Activated CD4-positive, alpha-beta T cell treated with anti-CD3 and anti-CD28 coated beads, Interleukin-2, amount 10 ng/mL, durations not matched to agents 24 days and 14 days (primary cell): Measurements from ENCODE around the gene SLC25A13. TPM values are rescaled to one million over a fixed set of nuclear protein-coding genes. Genes with fewer than 3 reads are reported as not detected.
"Not testable (repeated sequence)": the region's sequence is repeated elsewhere in the genome, so short reads cannot be mapped to it uniquely, and the experiment has no call there.

Source experiments
- DNase-seq: peaks from one replicate; pipeline ENCODE4 v3.0.0; 2022
- H3K27ac Mint-ChIP-seq: one replicate; pipeline ENCODE4 v1.8.0; 2022; ENCODE audit warnings: mild to moderate bottlenecking, mixed read lengths
- H3K27me3 Mint-ChIP-seq: one replicate; pipeline ENCODE4 v1.8.0; 2022; ENCODE audit warnings: mixed read lengths
- H3K36me3 Mint-ChIP-seq: one replicate; pipeline ENCODE4 v1.8.0; 2022; ENCODE audit warnings: low read depth, mild to moderate bottlenecking, mixed read lengths
- H3K4me1 Mint-ChIP-seq: one replicate; pipeline ENCODE4 v1.8.0; 2021; ENCODE audit warnings: mixed read lengths
- H3K4me3 Mint-ChIP-seq: one replicate; pipeline ENCODE4 v1.8.0; 2022; ENCODE audit warnings: mild to moderate bottlenecking, moderate library complexity, mixed read lengths
- H3K9me3 Mint-ChIP-seq: one replicate; pipeline ENCODE4 v1.8.0; 2021; ENCODE audit warnings: mixed read lengths
- intact Hi-C: fragments of 100-400 bp; cut with micrococcal nuclease; formaldehyde crosslinking; loops from one replicate; pipeline ENCODE4 v1.15.1; 2023
- total RNA-seq: library from RNA; stranded (reverse); gene quantifications from 2 replicates; pipeline ENCODE4 v1.2.3, GENCODE V29; 2022

SLC25A13 gene
- total RNA-seq, 1 donor from 2014 or later: 26.3 TPM

GRCh38 chr7:96183163-96183670 is 138.7 kb downstream of the SLC25A13 start:
- intact Hi-C loops: no loop called here
- no peak overlapping the region for H3K4me3 Mint-ChIP-seq
- DNase-seq: no peak
- no peaks in the 10 kb centered on the region for H3K4me1 Mint-ChIP-seq
- H3K9me3 Mint-ChIP-seq: no peaks in the 10 kb centered on the region
- H3K27ac Mint-ChIP-seq: no peak overlapping the region
- H3K27me3 Mint-ChIP-seq: no peaks in the 10 kb centered on the region
- peaks cover 10% of the 10 kb centered on the region for H3K36me3 Mint-ChIP-seq

GRCh38 chr7:96182424-96183158 is 139.3 kb downstream of the SLC25A13 start:
- H3K36me3 Mint-ChIP-seq: peaks cover 10% of the 10 kb centered on the region
- no peak for DNase-seq
- no peak overlapping the region for H3K4me3 Mint-ChIP-seq
- H3K27me3 Mint-ChIP-seq: no peaks in the 10 kb centered on the region
- no peak overlapping the region for H3K27ac Mint-ChIP-seq
- H3K9me3 Mint-ChIP-seq: no peaks in the 10 kb centered on the region
- intact Hi-C loops: no loop called here
- no peaks in the 10 kb centered on the region for H3K4me1 Mint-ChIP-seq

- Mint-ChIP-seq H3K27me3 (no peaks in the 10 kb centered on the region), H3K4me3 (no peak overlapping the region), H3K4me1 (no peaks in the 10 kb centered on the region), H3K9me3 (no peaks in the 10 kb centered on the region), H3K27ac (no peak overlapping the region), H3K36me3 (peaks cover 8% of the 10 kb centered on the region)
- DNase-seq: no peak
- intact Hi-C loops: no loop called here
Observed at GRCh38 chr7:96181174-96181573, 140.7 kb downstream of the SLC25A13 start.

GRCh38 chr7:96179837-96180236 is 142.1 kb downstream of the SLC25A13 start:
- intact Hi-C loops: no loop called here
- H3K27me3 Mint-ChIP-seq: no peaks in the 10 kb centered on the region
- H3K36me3 Mint-ChIP-seq: peaks cover 7% of the 10 kb centered on the region
- no peak for DNase-seq
- no peak overlapping the region for H3K27ac Mint-ChIP-seq
- no peaks in the 10 kb centered on the region for H3K4me1 Mint-ChIP-seq
- no peaks in the 10 kb centered on the region for H3K9me3 Mint-ChIP-seq
- no peak overlapping the region for H3K4me3 Mint-ChIP-seq

- no peak overlapping the region for H3K4me3 Mint-ChIP-seq
- no peak for DNase-seq
- intact Hi-C loops: no loop called here
- H3K27ac Mint-ChIP-seq: no peak overlapping the region
- no peaks in the 10 kb centered on the region for H3K4me1 Mint-ChIP-seq
- peaks cover 4% of the 10 kb centered on the region for H3K36me3 Mint-ChIP-seq
- H3K9me3 Mint-ChIP-seq: no peaks in the 10 kb centered on the region
- no peaks in the 10 kb centered on the region for H3K27me3 Mint-ChIP-seq
Observed at GRCh38 chr7:96179341-96179740, 142.6 kb downstream of the SLC25A13 start.

- intact Hi-C loops: no loop called here
- Mint-ChIP-seq H3K9me3 (no peaks in the 10 kb centered on the region), H3K4me3 (no peak overlapping the region)
Observed at GRCh38 chr7:96178581-96178980, 143.3 kb downstream of the SLC25A13 start.

GRCh38 chr7:96177353-96177752 is 144.5 kb downstream of the SLC25A13 start:
- H3K4me1 Mint-ChIP-seq: no peaks in the 10 kb centered on the region
- no peak for DNase-seq
- H3K27ac Mint-ChIP-seq: no peak overlapping the region
- H3K9me3 Mint-ChIP-seq: no peaks in the 10 kb centered on the region
- intact Hi-C loops: no loop called here
- H3K36me3 Mint-ChIP-seq: no peaks in the 10 kb centered on the region
- H3K4me3 Mint-ChIP-seq: no peak overlapping the region
- H3K27me3 Mint-ChIP-seq: no peaks in the 10 kb centered on the region

More at GRCh38 chr7:96178581-96178980, 143.3 kb downstream of the SLC25A13 start:
- DNase-seq: no peak
- Mint-ChIP-seq H3K27ac (no peak overlapping the region), H3K4me1 (no peaks in the 10 kb centered on the region), H3K27me3 (no peaks in the 10 kb centered on the region), H3K36me3 (peaks cover 2% of the 10 kb centered on the region)

GRCh38 chr7:96174812-96175211 is 147.1 kb downstream of the SLC25A13 start:
- DNase-seq: no peak

GRCh38 chr7:96173781-96174180 is 148.1 kb downstream of the SLC25A13 start:
- intact Hi-C loops: no loop called here
- Mint-ChIP-seq H3K9me3 (no peaks in the 10 kb centered on the region), H3K36me3 (peaks cover 3% of the 10 kb centered on the region), H3K4me1 (no peaks in the 10 kb centered on the region), H3K27me3 (no peaks in the 10 kb centered on the region), H3K27ac (no peak overlapping the region), H3K4me3 (no peak overlapping the region)
- no peak for DNase-seq

More at GRCh38 chr7:96174812-96175211, 147.1 kb downstream of the SLC25A13 start:
- Mint-ChIP-seq H3K4me3 (no peak overlapping the region), H3K27me3 (no peaks in the 10 kb centered on the region), H3K9me3 (no peaks in the 10 kb centered on the region), H3K4me1 (no peaks in the 10 kb centered on the region), H3K27ac (no peak overlapping the region), H3K36me3 (no peaks in the 10 kb centered on the region)
- intact Hi-C loops: no loop called here

- no peak for DNase-seq
- H3K27me3 Mint-ChIP-seq: no peaks in the 10 kb centered on the region
- no peaks in the 10 kb centered on the region for H3K4me1 Mint-ChIP-seq
- intact Hi-C loops: no loop called here
- no peak overlapping the region for H3K27ac Mint-ChIP-seq
- no peaks in the 10 kb centered on the region for H3K9me3 Mint-ChIP-seq
- H3K4me3 Mint-ChIP-seq: no peak overlapping the region
- peaks cover 10% of the 10 kb centered on the region for H3K36me3 Mint-ChIP-seq
Observed at GRCh38 chr7:96169439-96169838, 152.5 kb downstream of the SLC25A13 start.

- intact Hi-C loops: no loop called here
- Mint-ChIP-seq H3K9me3 (no peaks in the 10 kb centered on the region), H3K27me3 (no peaks in the 10 kb centered on the region), H3K36me3 (peaks cover 10% of the 10 kb centered on the region), H3K4me1 (no peaks in the 10 kb centered on the region), H3K4me3 (no peak overlapping the region), H3K27ac (no peak overlapping the region)
- no peak for DNase-seq
Observed at GRCh38 chr7:96167424-96167823, 154.5 kb downstream of the SLC25A13 start.

- Mint-ChIP-seq H3K27me3 (no peaks in the 10 kb centered on the region), H3K36me3 (peaks cover 7% of the 10 kb centered on the region), H3K9me3 (peaks cover 4% of the 10 kb centered on the region), H3K4me3 (no peak overlapping the region), H3K4me1 (no peaks in the 10 kb centered on the region), H3K27ac (no peak overlapping the region)
- DNase-seq: no peak
- intact Hi-C loops: no loop called here
Observed at GRCh38 chr7:96161897-96162296, 160.0 kb downstream of the SLC25A13 start.

GRCh38 chr7:96157856-96158255 is 164.0 kb downstream of the SLC25A13 start:
- H3K4me1 Mint-ChIP-seq: no peaks in the 10 kb centered on the region
- peaks cover 5% of the 10 kb centered on the region for H3K36me3 Mint-ChIP-seq
- H3K27me3 Mint-ChIP-seq: no peaks in the 10 kb centered on the region
- H3K9me3 Mint-ChIP-seq: peaks cover 4% of the 10 kb centered on the region
- intact Hi-C loops: no loop called here
- H3K27ac Mint-ChIP-seq: no peak overlapping the region
- no peak for DNase-seq
- no peak overlapping the region for H3K4me3 Mint-ChIP-seq

- intact Hi-C loops, H3K4me3 Mint-ChIP-seq, DNase-seq, H3K4me1 Mint-ChIP-seq, H3K27me3 Mint-ChIP-seq, H3K27ac Mint-ChIP-seq, H3K9me3 Mint-ChIP-seq, H3K36me3 Mint-ChIP-seq: not testable (repeated sequence)
Observed at GRCh38 chr7:96154506-96154905, 167.4 kb downstream of the SLC25A13 start.

GRCh38 chr7:96152706-96153105 is 169.2 kb downstream of the SLC25A13 start:
- Mint-ChIP-seq H3K36me3 (no peaks in the 10 kb centered on the region), H3K4me3 (no peak overlapping the region), H3K4me1 (no peaks in the 10 kb centered on the region), H3K27me3 (no peaks in the 10 kb centered on the region), H3K27ac (no peak overlapping the region), H3K9me3 (no peaks in the 10 kb centered on the region)
- intact Hi-C loops: no loop called here
- no peak for DNase-seq
